ENCODE measurements around the gene STXBP6.

DNA sequence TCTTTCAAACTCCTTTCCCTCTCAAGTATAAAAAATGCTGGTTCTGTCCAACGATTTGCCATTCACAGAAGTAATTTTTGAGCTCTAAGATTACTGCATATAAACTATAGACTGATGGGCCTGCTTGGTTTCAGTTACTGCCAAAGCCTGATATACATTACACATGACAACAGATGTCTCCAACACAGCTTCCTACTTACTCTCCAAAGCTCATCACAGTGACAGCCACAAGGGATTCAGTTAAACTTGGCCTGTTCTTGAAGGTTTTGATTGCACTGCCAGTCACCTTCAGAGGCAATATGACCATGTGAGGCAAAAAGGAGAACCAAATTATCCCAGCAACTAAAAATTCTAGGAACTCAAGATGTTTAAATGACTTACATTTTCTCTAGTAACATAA lies 30.1 kb downstream of the STXBP6 start:
- TF ChIP-seq, protein P1, sequence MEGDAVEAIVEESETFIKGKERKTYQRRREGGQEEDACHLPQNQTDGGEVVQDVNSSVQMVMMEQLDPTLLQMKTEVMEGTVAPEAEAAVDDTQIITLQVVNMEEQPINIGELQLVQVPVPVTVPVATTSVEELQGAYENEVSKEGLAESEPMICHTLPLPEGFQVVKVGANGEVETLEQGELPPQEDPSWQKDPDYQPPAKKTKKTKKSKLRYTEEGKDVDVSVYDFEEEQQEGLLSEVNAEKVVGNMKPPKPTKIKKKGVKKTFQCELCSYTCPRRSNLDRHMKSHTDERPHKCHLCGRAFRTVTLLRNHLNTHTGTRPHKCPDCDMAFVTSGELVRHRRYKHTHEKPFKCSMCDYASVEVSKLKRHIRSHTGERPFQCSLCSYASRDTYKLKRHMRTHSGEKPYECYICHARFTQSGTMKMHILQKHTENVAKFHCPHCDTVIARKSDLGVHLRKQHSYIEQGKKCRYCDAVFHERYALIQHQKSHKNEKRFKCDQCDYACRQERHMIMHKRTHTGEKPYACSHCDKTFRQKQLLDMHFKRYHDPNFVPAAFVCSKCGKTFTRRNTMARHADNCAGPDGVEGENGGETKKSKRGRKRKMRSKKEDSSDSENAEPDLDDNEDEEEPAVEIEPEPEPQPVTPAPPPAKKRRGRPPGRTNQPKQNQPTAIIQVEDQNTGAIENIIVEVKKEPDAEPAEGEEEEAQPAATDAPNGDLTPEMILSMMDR (optimal IDR thresholded peaks at IDR 0.05 in 1 of 3, IDR thresholded peaks at IDR 0.05 in 1 of 3, conservative IDR thresholded peaks at IDR 0.05 in 1 of 3; ENCODE audit: extremely low read depth in 1 of 3, insufficient read depth in 2 of 3, low read length in 3 of 3) = no peak
- no peak for TF ChIP-seq EZH2 (IDR thresholded peaks at IDR 0.05; ENCODE audit: low read length)
